K562 (cell line): ENCODE results near the gene WDR91. TPM values are rescaled to one million over a fixed set of nuclear protein-coding genes. Genes with fewer than 3 reads are reported as not detected.
A peak's percentile ranks its signal among the peaks of the same experiment; 100 is the strongest.

Experiments
- ATAC-seq: fragments of 200-7000 bp; cut with Tn5 transposase; 3 replicates; pipeline ENCODE4 v1.9.1; 2020; ENCODE audit warnings: moderate library complexity
- BruUV-seq: library from RNA; stranded (reverse); fragments of 400-500 nt; replicated peaks from 2 replicates; lab custom pipeline; 2021; lab: Mats Ljungman, UMichigan
- CTCF ChIA-PET: fragments of 300-600 bp; formaldehyde crosslinking; extraction: SDS; loops from one replicate; lab custom pipeline; 2021; ENCODE audit warnings: low intra/inter-chr PET ratio; lab: Yijun Ruan, JAX
- POLR2A ChIA-PET: fragments of 300-600, 350-650 bp; sonication (Branson Sonifier 250); formaldehyde crosslinking; extraction: SDS; loops from one replicate; lab custom pipeline; 2021; ENCODE audit warnings: antibody characterized with exemption, inconsistent platforms; lab: Yijun Ruan, JAX
- DNase-seq, 4 experiments: peaks; one replicate each; pipeline versions ENCODE4 v3.0.0 to v3.0.0-alpha.2; 2011 to 2018; ENCODE audit warnings: low spot score in 3 of 4, mixed read lengths in 3 of 4; ENCODE audit errors: extremely low read depth in 1 of 4
- FAIRE-seq: peaks from 2 replicates; lab custom pipeline; 2011; peaks lifted over from hg19 to GRCh38; lab: Jason Lieb, UNC
- H2AFZ ChIP-seq: 2 replicates; pipeline ENCODE4 v1.6.0; 2011; ENCODE audit warnings: low read depth, low read length, control low read depth, inconsistent platforms
- H3K27ac ChIP-seq: fragments of 200-600 bp; 3 replicates; pipeline ENCODE4 v1.8.0; 2011; ENCODE audit warnings: low read depth, mild to moderate bottlenecking, control low read depth, inconsistent platforms, low read length, moderate library complexity, mixed read lengths; ENCODE audit errors: extremely low read depth
- H3K27me3 ChIP-seq, 2 experiments: fragments of 300-600 bp in 1 of 2; 2 replicates in 1 of 2; 3 replicates in 1 of 2; pipeline versions ENCODE4 v1.6.0 to v1.8.0; 2011; ENCODE audit warnings: inconsistent platforms in 2 of 2, low read length in 2 of 2, mild to moderate bottlenecking in 1 of 2, mixed read lengths in 1 of 2, moderate library complexity in 1 of 2; ENCODE audit not compliant: control insufficient read depth in 2 of 2, insufficient read depth in 2 of 2
- H3K36me3 ChIP-seq: fragments of 300-600 bp; 3 replicates; pipeline ENCODE4 v1.8.0; 2011; ENCODE audit warnings: mild to moderate bottlenecking, low read length, inconsistent platforms; ENCODE audit not compliant: control insufficient read depth, insufficient read depth
- H3K4me1 ChIP-seq, 2 experiments: fragments of 200-600 bp in 1 of 2; replicated peaks in 1 of 2; 2 replicates in 1 of 2; 3 replicates in 1 of 2; pipeline versions ENCODE4 v1.5.1 to v1.8.0; 2011; ENCODE audit warnings: inconsistent platforms in 2 of 2, low read length in 2 of 2, mild to moderate bottlenecking in 1 of 2, mixed read lengths in 1 of 2, moderate library complexity in 1 of 2; ENCODE audit not compliant: control insufficient read depth in 2 of 2, insufficient read depth in 2 of 2
- H3K4me2 ChIP-seq: 2 replicates; pipeline ENCODE4 v1.6.1; 2011; ENCODE audit warnings: low read length, control low read depth, inconsistent platforms, mixed read lengths; ENCODE audit not compliant: insufficient read depth
- H3K4me3 ChIP-seq: fragments of 200-600 bp; sonication (generic), shearing (Covaris generic); 2 replicates; pipeline ENCODE4 v1.5.1; 2016; ENCODE audit warnings: control low read depth, inconsistent platforms
- H3K79me2 ChIP-seq: fragments of 200-600 bp; 3 replicates; pipeline ENCODE4 v1.8.0; 2011; ENCODE audit warnings: low read length, inconsistent platforms; ENCODE audit not compliant: control insufficient read depth, insufficient read depth
- H3K9ac ChIP-seq, 2 experiments: 2 replicates each; pipeline versions ENCODE4 v1.6.0 to v1.6.1; 2011; ENCODE audit warnings: low read depth in 2 of 2, low read length in 2 of 2, control low read depth in 1 of 2, inconsistent platforms in 1 of 2, mild to moderate bottlenecking in 1 of 2, mixed read lengths in 1 of 2; ENCODE audit not compliant: insufficient read depth in 1 of 2
- H3K9me1 ChIP-seq: one replicate; pipeline ENCODE4 v1.6.0; 2011; ENCODE audit warnings: inconsistent platforms, mild to moderate bottlenecking, low read length, moderate library complexity; ENCODE audit not compliant: control insufficient read depth, insufficient read depth
- H3K9me3 ChIP-seq: replicated peaks from 2 replicates; pipeline ENCODE4 v1.5.1; 2011; ENCODE audit warnings: low read depth, low read length, inconsistent platforms; ENCODE audit not compliant: control insufficient read depth, insufficient read depth
- H4K20me1 ChIP-seq: replicated peaks from 2 replicates; pipeline ENCODE4 v1.6.1; 2011; ENCODE audit warnings: low read length, inconsistent platforms, mixed read lengths; ENCODE audit not compliant: control insufficient read depth, insufficient read depth
- ELF1 ChIP-seq: fragments of 200-800 bp; sonication (Bioruptor generic); IDR thresholded peaks from 2 replicates; pipeline ENCODE4 v1.6.1; 2016; ENCODE audit warnings: missing genetic modification characterization, missing compliant biosample characterization
- TARDBP ChIP-seq: fragments of 450-650 bp; IDR thresholded peaks from 2 replicates; pipeline ENCODE4 v1.6.1; 2016
- ZBTB1 ChIP-seq: sonication (generic); formaldehyde crosslinking; IDR thresholded peaks from 2 replicates; pipeline ENCODE4 v1.8.1; 2023; ENCODE audit warnings: missing genetic modification reagents, low read depth, mild to moderate bottlenecking, borderline replicate concordance
- WGBS: fragments of 100-300 bp; shearing (Covaris generic); methylation state at CpG from one replicate; pipeline ENCODE4 v1.1.6; 2016; ENCODE audit warnings: low coverage, mixed read lengths; ENCODE audit not compliant: insufficient coverage; ENCODE audit errors: missing lambda C conversion rate; 5-methylcytosine and 5-hydroxymethylcytosine counted together
- in situ Hi-C: fragments of 300-500 bp; cut with MboI; formaldehyde crosslinking; loops from 4 replicates; pipeline ENCODE4 v1.15.0; 2018; ENCODE audit warnings: inconsistent platforms, mixed read lengths
- intact Hi-C: fragments of 100-400 bp; cut with micrococcal nuclease; formaldehyde crosslinking; loops from 2 replicates; pipeline ENCODE4 v1.14.2; 2022
- polyA plus RNA-seq, 8 experiments: library from polyadenylated mRNA; depleted of rRNA in 4 of 8; stranded (reverse) in 5 of 8; unstranded in 3 of 8; fragments of >200 nt; fragmentation: Nextera tagmentation in 2 of 8; fragmentation: Illumina TruSeq in 1 of 8; extraction: Ambion mirVana in 2 of 8; extraction: Trizol in 1 of 8; gene quantifications; 2 replicates each; pipeline versions ENCODE4 v1.2.1 to v1.2.3, GENCODE V29; 2011 to 2014; ENCODE audit warnings: inconsistent platforms in 1 of 8, missing spikeins in 1 of 8
- total RNA-seq, 7 experiments: library from RNA; depleted of rRNA in 6 of 7; stranded (reverse); fragments of >200 nt in 6 of 7; fragmentation: Illumina TruSeq in 2 of 7; extraction: Trizol in 2 of 7; gene quantifications; 2 replicates each; pipeline versions ENCODE4 v1.2.1 to v1.2.3, GENCODE V29; 2011 to 2021; ENCODE audit warnings: low replicate concordance in 1 of 7
- TF ChIP-seq, protein P1 (sequence below): sonication (generic); formaldehyde crosslinking; IDR thresholded peaks from 2 replicates; pipeline ENCODE4 v1.8.0; 2022; ENCODE audit warnings: mild to moderate bottlenecking, missing genetic modification reagents
- TF ChIP-seq, protein P2 (sequence below): sonication (generic); formaldehyde crosslinking; IDR thresholded peaks from 2 replicates; pipeline ENCODE4 v1.8.0; 2022; ENCODE audit warnings: mild to moderate bottlenecking, missing genetic modification reagents

The WDR91 gene
- total and polyA plus RNA-seq, 9 of the 15 experiments (the other 6 are each of a cell fraction or from before 2014, with no cell fraction given) = 1.9 to 18.2 (median 9.8) TPM

DNA sequence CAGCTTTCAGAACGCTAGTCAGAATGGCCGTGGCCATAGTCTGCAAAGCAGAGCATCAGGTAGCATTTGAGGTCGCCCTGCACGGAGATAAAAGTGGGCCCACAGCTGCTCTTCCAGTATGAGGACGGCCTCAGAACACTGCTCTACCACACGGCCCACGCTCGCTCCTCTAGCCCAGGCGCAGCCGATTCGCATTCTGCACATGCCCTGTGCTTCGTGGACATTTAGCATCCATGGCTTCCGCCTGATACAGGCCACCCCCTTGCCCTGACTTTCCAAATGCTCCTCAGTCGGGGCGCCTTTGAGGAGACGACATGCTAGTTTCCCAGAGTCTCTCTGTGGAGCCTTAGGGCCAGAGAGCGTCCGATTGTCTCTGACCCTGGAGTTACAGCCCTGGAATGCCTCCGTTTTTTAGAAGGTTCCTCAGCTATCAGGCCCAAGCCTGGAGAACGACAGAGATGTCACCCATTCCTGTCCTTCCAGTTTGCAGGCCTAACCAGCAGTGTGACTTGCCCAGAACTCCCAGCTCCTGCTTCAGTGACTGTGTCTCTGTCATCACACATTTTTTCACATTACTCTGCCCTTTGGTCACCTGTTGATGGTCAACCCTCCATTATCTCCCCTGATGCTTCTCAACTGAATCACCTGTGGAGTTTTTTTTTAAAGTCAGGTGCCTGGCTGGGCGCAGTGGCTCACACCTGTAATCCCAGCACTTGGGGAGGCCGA is 36.6 kb upstream of the WDR91 start (continued):
- TF ChIP-seq, protein P1, sequence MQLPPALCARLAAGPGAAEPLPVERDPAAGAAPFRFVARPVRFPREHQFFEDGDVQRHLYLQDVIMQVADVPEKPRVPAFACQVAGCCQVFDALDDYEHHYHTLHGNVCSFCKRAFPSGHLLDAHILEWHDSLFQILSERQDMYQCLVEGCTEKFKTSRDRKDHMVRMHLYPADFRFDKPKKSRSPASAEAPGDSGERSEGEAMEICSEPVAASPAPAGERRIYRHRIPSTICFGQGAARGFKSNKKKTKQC = 0 out of 2 replicates have a peak, but pooled peaks have one; percentile 55
- TF ChIP-seq TARDBP (no peak), ZBTB1 (CRISPR knock-in tag) (0 out of 2 replicates have a peak, but pooled peaks have one; percentile 32)

DNA sequence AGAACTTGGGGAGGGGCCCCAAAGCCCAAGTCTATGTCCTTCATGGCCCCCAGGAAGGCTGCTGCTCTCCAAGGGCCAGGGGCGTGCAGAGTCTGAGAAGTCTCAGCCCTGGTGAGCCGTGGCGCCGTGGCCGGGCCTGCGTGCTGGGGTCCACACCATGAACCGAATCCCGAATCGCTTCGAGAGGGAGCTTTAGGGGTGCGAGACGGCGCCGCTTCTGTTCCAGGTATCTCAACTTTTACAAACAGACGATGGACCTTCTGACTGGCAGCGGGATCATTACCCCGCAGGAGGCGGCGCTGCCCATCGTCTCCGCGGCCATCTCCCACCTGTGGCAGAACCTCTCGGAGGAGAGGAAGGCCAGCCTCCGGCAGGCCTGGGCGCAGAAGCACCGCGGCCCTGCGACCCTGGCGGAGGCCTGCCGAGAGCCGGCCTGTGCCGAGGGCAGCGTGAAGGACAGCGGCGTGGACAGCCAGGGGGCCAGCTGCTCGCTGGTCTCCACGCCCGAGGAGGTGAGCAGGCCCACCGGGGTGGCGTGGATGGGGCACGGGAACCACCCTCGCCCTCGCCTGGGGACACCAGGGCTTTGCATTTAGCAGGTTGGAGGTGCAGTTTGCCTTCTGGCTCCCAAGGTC is 35.0 kb upstream of the WDR91 start:
- 33% methylated on average over 40 of the region's 43 CpGs for WGBS
- Histone ChIP-seq H3K4me1 (peaks cover 0 to 10% of the 10 kb centered on the region in 2 experiments; a peak in 2 of 5 replicates), H3K9ac (peak overlapping the region in 1 of 2 experiments; percentile 17; a peak in 1 of 4 replicates), H3K36me3 (no peaks in the 10 kb centered on the region), H2AFZ (no peak overlapping the region; the same call in 1 of the 2 replicates), H3K27me3 (peaks cover 5 to 31% of the 10 kb centered on the region in 2 experiments; a peak in 2 of 5 replicates), H3K9me3 (no peaks in the 10 kb centered on the region), H3K4me2 (no peak overlapping the region), H3K79me2 (no peaks in the 10 kb centered on the region), H3K27ac (no peak overlapping the region), H3K9me1 (no peaks in the 10 kb centered on the region), H3K4me3 (no peak overlapping the region), H4K20me1 (no peaks in the 10 kb centered on the region)
- CTCF ChIA-PET = no interaction called here
- no TSS peak for BruUV-seq
- in situ Hi-C loops (no loop called here), intact Hi-C loops (no loop called here)
- ATAC-seq (no peak), DNase-seq (no peak), FAIRE-seq (no peak)
- no peak for TF ChIP-seq ELF1 (tag)
- TF ChIP-seq, protein P2, sequence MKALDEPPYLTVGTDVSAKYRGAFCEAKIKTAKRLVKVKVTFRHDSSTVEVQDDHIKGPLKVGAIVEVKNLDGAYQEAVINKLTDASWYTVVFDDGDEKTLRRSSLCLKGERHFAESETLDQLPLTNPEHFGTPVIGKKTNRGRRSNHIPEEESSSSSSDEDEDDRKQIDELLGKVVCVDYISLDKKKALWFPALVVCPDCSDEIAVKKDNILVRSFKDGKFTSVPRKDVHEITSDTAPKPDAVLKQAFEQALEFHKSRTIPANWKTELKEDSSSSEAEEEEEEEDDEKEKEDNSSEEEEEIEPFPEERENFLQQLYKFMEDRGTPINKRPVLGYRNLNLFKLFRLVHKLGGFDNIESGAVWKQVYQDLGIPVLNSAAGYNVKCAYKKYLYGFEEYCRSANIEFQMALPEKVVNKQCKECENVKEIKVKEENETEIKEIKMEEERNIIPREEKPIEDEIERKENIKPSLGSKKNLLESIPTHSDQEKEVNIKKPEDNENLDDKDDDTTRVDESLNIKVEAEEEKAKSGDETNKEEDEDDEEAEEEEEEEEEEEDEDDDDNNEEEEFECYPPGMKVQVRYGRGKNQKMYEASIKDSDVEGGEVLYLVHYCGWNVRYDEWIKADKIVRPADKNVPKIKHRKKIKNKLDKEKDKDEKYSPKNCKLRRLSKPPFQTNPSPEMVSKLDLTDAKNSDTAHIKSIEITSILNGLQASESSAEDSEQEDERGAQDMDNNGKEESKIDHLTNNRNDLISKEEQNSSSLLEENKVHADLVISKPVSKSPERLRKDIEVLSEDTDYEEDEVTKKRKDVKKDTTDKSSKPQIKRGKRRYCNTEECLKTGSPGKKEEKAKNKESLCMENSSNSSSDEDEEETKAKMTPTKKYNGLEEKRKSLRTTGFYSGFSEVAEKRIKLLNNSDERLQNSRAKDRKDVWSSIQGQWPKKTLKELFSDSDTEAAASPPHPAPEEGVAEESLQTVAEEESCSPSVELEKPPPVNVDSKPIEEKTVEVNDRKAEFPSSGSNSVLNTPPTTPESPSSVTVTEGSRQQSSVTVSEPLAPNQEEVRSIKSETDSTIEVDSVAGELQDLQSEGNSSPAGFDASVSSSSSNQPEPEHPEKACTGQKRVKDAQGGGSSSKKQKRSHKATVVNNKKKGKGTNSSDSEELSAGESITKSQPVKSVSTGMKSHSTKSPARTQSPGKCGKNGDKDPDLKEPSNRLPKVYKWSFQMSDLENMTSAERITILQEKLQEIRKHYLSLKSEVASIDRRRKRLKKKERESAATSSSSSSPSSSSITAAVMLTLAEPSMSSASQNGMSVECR = 0 out of 2 replicates have a peak, but pooled peaks have one; percentile 28
- POLR2A ChIA-PET = interaction anchor here (0.6 to 1.3 kb wide), 3 partner anchors 11 to 296 kb away, joined by 3 to 5 read pairs (median 3); no protein-coding TSS in a partner anchor
